Aorta (tissue), 5 donors: Measurements from ENCODE around the gene PTPN23. TPM values are rescaled to one million over a fixed set of nuclear protein-coding genes. Genes with fewer than 3 reads are reported as not detected.
"Not testable (repeated sequence)": the region's sequence is repeated elsewhere in the genome, so short reads cannot be mapped to it uniquely, and the experiment has no call there.

Experiments
- ATAC-seq: fragments of 200-7000 bp; cut with Tn5 transposase; one replicate; pipeline ENCODE4 v1.9.1; 2022; ENCODE audit warnings: moderate library complexity; ENCODE audit not compliant: low FRiP score
- DNase-seq, 2 donors: peaks; one replicate each; pipeline ENCODE4 v3.0.0-alpha.2; 2020
- H3K27ac ChIP-seq, 2 donors: one replicate each; pipeline ENCODE4 v1.5.1; 2013; ENCODE audit warnings: low read length in 2 of 2, mild to moderate bottlenecking in 2 of 2, moderate library complexity in 2 of 2, control low read depth in 1 of 2, inconsistent platforms in 1 of 2, low read depth in 1 of 2
- H3K27me3 ChIP-seq, 2 donors: one replicate each; pipeline ENCODE4 v1.6.1; 2013; ENCODE audit warnings: control low read depth in 1 of 2, low read length in 1 of 2, mild to moderate bottlenecking in 1 of 2, moderate library complexity in 1 of 2; ENCODE audit not compliant: insufficient read depth in 2 of 2, control insufficient read depth in 1 of 2
- H3K36me3 ChIP-seq, 2 donors: one replicate each; pipeline ENCODE4 v1.6.1; 2013; ENCODE audit warnings: control low read depth in 1 of 2, low read length in 1 of 2, mild to moderate bottlenecking in 1 of 2; ENCODE audit not compliant: insufficient read depth in 2 of 2, control insufficient read depth in 1 of 2
- H3K4me1 ChIP-seq, 2 donors: one replicate each; pipeline ENCODE4 v1.6.1; 2013; ENCODE audit warnings: low read length in 2 of 2, control low read depth in 1 of 2, mild to moderate bottlenecking in 1 of 2, moderate library complexity in 1 of 2; ENCODE audit not compliant: insufficient read depth in 2 of 2, control insufficient read depth in 1 of 2
- H3K4me3 ChIP-seq, 2 donors: one replicate each; pipeline ENCODE4 v1.5.1; 2013; ENCODE audit warnings: low read length in 2 of 2, control low read depth in 1 of 2, mild to moderate bottlenecking in 1 of 2
- H3K9me3 ChIP-seq: one replicate; pipeline ENCODE4 v1.6.1; 2013; ENCODE audit warnings: mild to moderate bottlenecking, low read length; ENCODE audit not compliant: control insufficient read depth
- WGBS, 2 donors: extraction: QIAGEN DNeasy Blood & Tissue Kit; methylation state at CpG; one replicate each; pipeline ENCODE4 v1.1.7; 2013; 5-methylcytosine and 5-hydroxymethylcytosine counted together
- intact Hi-C, 2 donors: fragments of 100-400 bp; cut with DNase I; formaldehyde crosslinking; loops; one replicate each; pipeline versions ENCODE4 v1.14.2 to v1.15.0; 2022
- polyA plus RNA-seq, 2 donors: library from polyadenylated mRNA; stranded (reverse); fragments of 200-250 nt; gene quantifications; one replicate each; pipeline ENCODE4 v1.2.3, GENCODE V29; 2013
- total RNA-seq, 2 donors: library from RNA; stranded (reverse); fragmentation: NEBNext Ultra II Directional; extraction: Animal tissue kit (Norgen Biotek cat#: 25700); gene quantifications; one replicate each; pipeline ENCODE4 v1.2.1, GENCODE V29; 2021
- donor health status: healthy with polysubstance abuse.
- donor health status: Bipolar disorder and iron deficiency.
- donor health status: DM: no; HTN: no; CAD: no.
- donor health status: DM: no; HTN: no; CAD: no.
- donor health status: DM: yes; HTN: yes; CAD: no.

Gene PTPN23
- total and polyA plus RNA-seq, 4 donors, result 7.1 to 44.0 (median 28.3) TPM

GRCh38 chr3:47365213-47366153, 15.3 kb upstream of the PTPN23 start:
- H3K9me3 ChIP-seq, result no peaks in the 10 kb centered on the region
- H3K27ac ChIP-seq, result no peak overlapping the region
- H3K4me3 ChIP-seq, result no peak overlapping the region
- peak in 1 of 2 donors; percentile 66 for DNase-seq
- H3K36me3 ChIP-seq, result no peaks in the 10 kb centered on the region
- peak; percentile 26 for ATAC-seq
- H3K4me1 ChIP-seq, result peaks cover 0 to 1% of the 10 kb centered on the region in 2 donors
- intact Hi-C loops, result no loop called here
- H3K27me3 ChIP-seq, result no peaks in the 10 kb centered on the region
- 20 to 24% methylated on average over 11 of the region's 11 CpGs for WGBS, 2 donors

- H3K4me1 ChIP-seq, result peaks cover 0 to 1% of the 10 kb centered on the region in 2 donors
- intact Hi-C loops, result no loop called here
- no peaks in the 10 kb centered on the region for H3K36me3 ChIP-seq
- H3K9me3 ChIP-seq, result no peaks in the 10 kb centered on the region
- DNase-seq (no peak), ATAC-seq (no peak)
- H3K27me3 ChIP-seq, result no peaks in the 10 kb centered on the region
- no peak overlapping the region for H3K4me3 ChIP-seq
- WGBS, 2 donors, result 99 to 100% methylated on average over 2 of the region's 2 CpGs
- no peak overlapping the region for H3K27ac ChIP-seq
Observed at GRCh38 chr3:47366833-47367232, 14.0 kb upstream of the PTPN23 start.

GRCh38 chr3:47367631-47368030, 13.2 kb upstream of the PTPN23 start:
- Histone ChIP-seq H3K4me3 (no peak overlapping the region), H3K27ac (no peak overlapping the region), H3K9me3 (no peaks in the 10 kb centered on the region), H3K4me1 (peaks cover 0 to 1% of the 10 kb centered on the region in 2 donors), H3K36me3 (no peaks in the 10 kb centered on the region), H3K27me3 (no peaks in the 10 kb centered on the region)
- DNase-seq (no peak), ATAC-seq (no peak)
- intact Hi-C loops, result no loop called here
- WGBS, 2 donors, result 97 to 98% methylated on average over 7 of the region's 7 CpGs

- H3K4me3 ChIP-seq, H3K27ac ChIP-seq, intact Hi-C loops, H3K9me3 ChIP-seq, H3K27me3 ChIP-seq, DNase-seq, H3K36me3 ChIP-seq, H3K4me1 ChIP-seq, ATAC-seq: not testable (repeated sequence)
- WGBS, 2 donors, result 89 to 90% methylated on average over 8 of the region's 8 CpGs
Observed at GRCh38 chr3:47370020-47370419, 10.8 kb upstream of the PTPN23 start.

- no peak overlapping the region for H3K27ac ChIP-seq
- intact Hi-C loops, result no loop called here
- no peaks in the 10 kb centered on the region for H3K27me3 ChIP-seq
- 34 to 37% methylated on average over 13 of the region's 13 CpGs for WGBS, 2 donors
- ATAC-seq (no peak), DNase-seq (no peak)
- no peak overlapping the region for H3K4me3 ChIP-seq
- H3K9me3 ChIP-seq, result no peaks in the 10 kb centered on the region
- no peaks in the 10 kb centered on the region for H3K36me3 ChIP-seq
- no peaks in the 10 kb centered on the region for H3K4me1 ChIP-seq
Observed at GRCh38 chr3:47370887-47371697, 9.7 kb upstream of the PTPN23 start.

GRCh38 chr3:47374587-47374986, 6.2 kb upstream of the PTPN23 start:
- H3K9me3 ChIP-seq, result no peaks in the 10 kb centered on the region

GRCh38 chr3:47376393-47376792, 4.4 kb upstream of the PTPN23 start:
- Histone ChIP-seq H3K27me3 (no peaks in the 10 kb centered on the region), H3K4me1 (peaks cover 0 to 2% of the 10 kb centered on the region in 2 donors), H3K27ac (no peak overlapping the region), H3K4me3 (no peak overlapping the region), H3K36me3 (no peaks in the 10 kb centered on the region), H3K9me3 (no peaks in the 10 kb centered on the region)
- WGBS, 2 donors, result 79 to 92% methylated on average over 3 of the region's 3 CpGs
- no peak for ATAC-seq
- DNase-seq, result no peak
- intact Hi-C loops, result loop anchor here in 1 of 2 donors (5.0 kb wide), 1 partner anchor 94 kb away; the partner anchor contains the start of genes KIF9 and KLHL18

More at GRCh38 chr3:47374587-47374986, 6.2 kb upstream of the PTPN23 start:
- no peaks in the 10 kb centered on the region for H3K36me3 ChIP-seq
- DNase-seq (no peak), ATAC-seq (no peak)
- intact Hi-C loops, result no loop called here
- no peak overlapping the region for H3K27ac ChIP-seq
- no peaks in the 10 kb centered on the region for H3K27me3 ChIP-seq
- H3K4me3 ChIP-seq, result no peak overlapping the region
- H3K4me1 ChIP-seq, result peaks cover 0 to 2% of the 10 kb centered on the region in 2 donors

GRCh38 chr3:47377186-47377585, 3.6 kb upstream of the PTPN23 start:
- Histone ChIP-seq H3K9me3 (no peaks in the 10 kb centered on the region), H3K4me1 (peaks cover 0 to 2% of the 10 kb centered on the region in 2 donors), H3K27me3 (no peaks in the 10 kb centered on the region), H3K27ac (no peak overlapping the region), H3K4me3 (no peak overlapping the region), H3K36me3 (no peaks in the 10 kb centered on the region)
- DNase-seq (no peak), ATAC-seq (no peak)
- WGBS, 2 donors, result 82 to 90% methylated on average over 2 of the region's 2 CpGs
- intact Hi-C loops, result loop anchor here in 1 of 2 donors (5.0 kb wide), 1 partner anchor 95 kb away; the partner anchor contains the start of genes KIF9 and KLHL18
